Left ventricle myocardium inferior (tissue), 1 donor: ENCODE measurements around the gene VAX1. TPM values are rescaled to one million over a fixed set of nuclear protein-coding genes. Genes with fewer than 3 reads are reported as not detected.

ENCODE experiments used
- DNase-seq: peaks from one replicate; pipeline ENCODE4 v3.0.0-alpha.2; 2020
- H3K27ac ChIP-seq: fragments of 200-600 bp; replicated peaks from 2 replicates; pipeline ENCODE4 v1.8.0; 2021
- H3K27me3 ChIP-seq: fragments of 200-600 bp; 2 replicates; pipeline ENCODE4 v1.8.0; 2021; ENCODE audit warnings: low read depth
- H3K36me3 ChIP-seq: fragments of 200-600 bp; 2 replicates; pipeline ENCODE4 v1.8.0; 2021
- H3K4me1 ChIP-seq: fragments of 200-600 bp; 2 replicates; pipeline ENCODE4 v1.8.0; 2021
- H3K4me3 ChIP-seq: fragments of 200-600 bp; 2 replicates; pipeline ENCODE4 v1.8.0; 2021; ENCODE audit warnings: mild to moderate bottlenecking, moderate library complexity
- H3K9me3 ChIP-seq: fragments of 200-600 bp; replicated peaks from 2 replicates; pipeline ENCODE4 v1.8.0; 2021
- CTCF ChIP-seq: fragments of 200-600 bp; IDR thresholded peaks from 2 replicates; pipeline ENCODE4 v1.8.0; 2021; ENCODE audit warnings: antibody characterized with exemption, mild to moderate bottlenecking, borderline replicate concordance
- intact Hi-C: fragments of 100-400 bp; cut with micrococcal nuclease; formaldehyde crosslinking; loops from one replicate; pipeline ENCODE4 v1.11.0; 2022
- total RNA-seq: library from RNA; stranded (reverse); fragmentation: NEBNext Ultra II Directional; extraction: Animal tissue kit (Norgen Biotek cat#: 25700); gene quantifications from one replicate; pipeline ENCODE4 v1.2.1, GENCODE V29; 2021
- donor health status: DM: no; HTN: yes; CAD: no; lungs with severe emphysema.

VAX1 gene
- total RNA-seq, 1 donor from 2014 or later: not detected

GRCh38 chr10:117135480-117136140, 2.5 kb downstream of the VAX1 start:
- no peak for TF ChIP-seq CTCF
- no peak overlapping the region for H3K27ac ChIP-seq
- DNase-seq: no peak
- H3K4me3 ChIP-seq: no peak overlapping the region
- peaks cover 57% of the 10 kb centered on the region for H3K4me1 ChIP-seq
- intact Hi-C loops: no loop called here
- no peaks in the 10 kb centered on the region for H3K36me3 ChIP-seq
- H3K27me3 ChIP-seq: peaks cover 99% of the 10 kb centered on the region
- no peaks in the 10 kb centered on the region for H3K9me3 ChIP-seq

- H3K36me3 ChIP-seq: no peaks in the 10 kb centered on the region
- H3K4me1 ChIP-seq: peaks cover 57% of the 10 kb centered on the region
- DNase-seq: no peak
- no peak for TF ChIP-seq CTCF
- H3K4me3 ChIP-seq: peak overlapping the region; percentile 47
- no peaks in the 10 kb centered on the region for H3K9me3 ChIP-seq
- H3K27ac ChIP-seq: no peak overlapping the region
- peaks cover 99% of the 10 kb centered on the region for H3K27me3 ChIP-seq
- intact Hi-C loops: no loop called here
Observed at GRCh38 chr10:117135026-117135372, 3.1 kb downstream of the VAX1 start.

GRCh38 chr10:117134306-117135025, 3.6 kb downstream of the VAX1 start:
- peaks cover 57% of the 10 kb centered on the region for H3K4me1 ChIP-seq
- H3K4me3 ChIP-seq: peak overlapping the region; percentile 47
- H3K27me3 ChIP-seq: peaks cover 99% of the 10 kb centered on the region

GRCh38 chr10:117134056-117134305, 4.1 kb downstream of the VAX1 start:
- DNase-seq: no peak
- intact Hi-C loops: no loop called here
- Histone ChIP-seq H3K27me3 (peaks cover 99% of the 10 kb centered on the region), H3K9me3 (no peaks in the 10 kb centered on the region), H3K36me3 (no peaks in the 10 kb centered on the region), H3K4me3 (peak overlapping the region; percentile 47), H3K27ac (no peak overlapping the region), H3K4me1 (peaks cover 57% of the 10 kb centered on the region)
- TF ChIP-seq CTCF: no peak

More at GRCh38 chr10:117134306-117135025, 3.6 kb downstream of the VAX1 start:
- DNase-seq: no peak
- Histone ChIP-seq H3K27ac (no peak overlapping the region), H3K9me3 (no peaks in the 10 kb centered on the region), H3K36me3 (no peaks in the 10 kb centered on the region)
- TF ChIP-seq CTCF: no peak
- intact Hi-C loops: no loop called here

GRCh38 chr10:117133273-117134055, 4.6 kb downstream of the VAX1 start:
- no peak for TF ChIP-seq CTCF
- Histone ChIP-seq H3K36me3 (no peaks in the 10 kb centered on the region), H3K27ac (no peak overlapping the region), H3K4me3 (peak overlapping the region; percentile 47), H3K9me3 (no peaks in the 10 kb centered on the region), H3K4me1 (peaks cover 56% of the 10 kb centered on the region), H3K27me3 (peaks cover 99% of the 10 kb centered on the region)
- DNase-seq: no peak
- intact Hi-C loops: no loop called here
